D721Med (cell line): ENCODE data around the gene NDRG2.

ENCODE experiments used
- DNase-seq: peaks from one replicate; pipeline ENCODE4 v3.0.0; 2011; ENCODE audit warnings: low spot score; ENCODE audit not compliant: insufficient read length
- FAIRE-seq: peaks from 2 replicates; lab custom pipeline; 2011; peaks lifted over from hg19 to GRCh38; lab: Jason Lieb, UNC
- CTCF ChIP-seq: IDR thresholded peaks from 2 replicates; pipeline ENCODE4 v1.5.1; 2012; ENCODE audit warnings: mild to moderate bottlenecking, control low read depth; ENCODE audit not compliant: insufficient read depth; ENCODE audit errors: missing control alignments

NDRG2 gene

GRCh38 chr14:21070083-21070609 lies 45.3 kb upstream of the NDRG2 start, which contains the start of gene ARHGEF40:
Gene ARHGEF40 (plus strand): TSS chr14:21070304. CDS start chr14:21070397, 93 bp downstream.
- no peak for TF ChIP-seq CTCF

GRCh38 chr14:21069388-21070082 lies 44.7 kb upstream of the NDRG2 start:
- no peak for TF ChIP-seq CTCF
- DNase-seq (no peak), FAIRE-seq (no peak)

More at GRCh38 chr14:21070083-21070609, 45.3 kb upstream of the NDRG2 start, which contains the start of gene ARHGEF40:
- DNase-seq (no peak), FAIRE-seq (no peak)

GRCh38 chr14:21068521-21069387 lies 43.9 kb upstream of the NDRG2 start:
- no peak for DNase-seq
- TF ChIP-seq CTCF = peak; percentile 64
- FAIRE-seq = no peak

- FAIRE-seq (no peak), DNase-seq (no peak)
- peak; percentile 23 for TF ChIP-seq CTCF
Observed at GRCh38 chr14:21066882-21067502, 42.1 kb upstream of the NDRG2 start.

- FAIRE-seq = no peak
- DNase-seq = no peak
- TF ChIP-seq CTCF = no peak
Observed at GRCh38 chr14:21063479-21063878, 38.6 kb upstream of the NDRG2 start.

- no peak for TF ChIP-seq CTCF
- FAIRE-seq (no peak), DNase-seq (no peak)
Observed at GRCh38 chr14:21061347-21061668, 36.4 kb upstream of the NDRG2 start.
